Lower lobe of right lung (tissue), 2 donors: ENCODE data around the gene LRRC15. TPM values are rescaled to one million over a fixed set of nuclear protein-coding genes. Genes with fewer than 3 reads are reported as not detected.

ENCODE experiments used
- ATAC-seq, 2 donors: fragments of 200-7000 bp; cut with Tn5 transposase; one replicate each; pipeline ENCODE4 v1.9.1; 2020 to 2022; ENCODE audit warnings: mild to moderate bottlenecking in 2 of 2, moderate library complexity in 2 of 2
- DNase-seq: peaks from one replicate; pipeline ENCODE4 v3.0.0-alpha.2; 2020
- H3K27ac ChIP-seq: fragments of 200-600 bp; one replicate; pipeline ENCODE4 v1.8.0; 2022
- H3K27me3 ChIP-seq: fragments of 200-600 bp; one replicate; pipeline ENCODE4 v1.8.0; 2022; ENCODE audit warnings: low read depth
- H3K36me3 ChIP-seq: fragments of 200-600 bp; one replicate; pipeline ENCODE4 v1.8.0; 2022; ENCODE audit warnings: mild to moderate bottlenecking
- H3K4me1 ChIP-seq: fragments of 200-600 bp; one replicate; pipeline ENCODE4 v1.8.0; 2022
- H3K4me3 ChIP-seq: fragments of 200-600 bp; one replicate; pipeline ENCODE4 v1.8.0; 2022; ENCODE audit warnings: mild to moderate bottlenecking
- H3K9me3 ChIP-seq: fragments of 200-600 bp; one replicate; pipeline ENCODE4 v1.8.0; 2022
- intact Hi-C: fragments of 100-400 bp; cut with DNase I; formaldehyde crosslinking; loops from one replicate; pipeline ENCODE4 v1.11.0; 2022
- total RNA-seq: library from RNA; stranded (reverse); fragmentation: NEBNext Ultra II Directional; extraction: Animal tissue kit (Norgen Biotek cat#: 25700); gene quantifications from one replicate; pipeline ENCODE4 v1.2.1, GENCODE V29; 2021
- TF ChIP-seq, protein P1 (sequence below): fragments of 200-600 bp; IDR thresholded peaks from one replicate; pipeline ENCODE4 v1.8.0; 2022; ENCODE audit warnings: antibody characterized with exemption, mild to moderate bottlenecking
- donor health status: DM: no; HTN: yes; CAD: no; lungs with severe emphysema.

Gene LRRC15
- total RNA-seq, 1 donor from 2014 or later, result 0.24 TPM

DNA sequence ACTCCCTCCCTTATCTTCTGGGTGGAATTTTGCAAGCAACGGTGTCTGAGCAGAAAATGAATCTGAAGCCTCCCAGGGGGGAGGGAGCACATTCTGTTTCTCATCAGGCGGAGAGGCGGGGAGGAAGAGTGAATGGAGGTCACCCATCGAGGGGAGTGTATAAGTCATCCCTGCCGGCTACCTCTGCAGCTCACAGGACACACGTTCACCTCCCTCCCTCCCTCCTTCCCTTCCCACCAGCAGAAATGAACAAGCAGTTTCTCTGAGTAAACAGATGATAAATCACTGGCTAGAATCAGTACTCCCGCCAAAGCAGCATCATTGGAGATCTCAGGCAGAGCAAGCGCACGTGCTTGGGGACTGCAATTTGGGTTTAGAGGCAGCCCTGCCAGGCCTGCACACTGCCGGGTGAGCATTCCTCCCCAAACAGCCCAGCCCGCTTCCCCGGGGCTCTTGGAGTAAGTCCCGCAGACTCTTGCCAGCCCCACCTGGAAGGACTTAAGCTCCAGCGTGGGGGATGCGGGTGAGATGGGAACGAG lies 56.7 kb downstream of the LRRC15 start:
- no peak for DNase-seq
- no peaks in the 10 kb centered on the region for H3K9me3 ChIP-seq
- TF ChIP-seq, protein P1, sequence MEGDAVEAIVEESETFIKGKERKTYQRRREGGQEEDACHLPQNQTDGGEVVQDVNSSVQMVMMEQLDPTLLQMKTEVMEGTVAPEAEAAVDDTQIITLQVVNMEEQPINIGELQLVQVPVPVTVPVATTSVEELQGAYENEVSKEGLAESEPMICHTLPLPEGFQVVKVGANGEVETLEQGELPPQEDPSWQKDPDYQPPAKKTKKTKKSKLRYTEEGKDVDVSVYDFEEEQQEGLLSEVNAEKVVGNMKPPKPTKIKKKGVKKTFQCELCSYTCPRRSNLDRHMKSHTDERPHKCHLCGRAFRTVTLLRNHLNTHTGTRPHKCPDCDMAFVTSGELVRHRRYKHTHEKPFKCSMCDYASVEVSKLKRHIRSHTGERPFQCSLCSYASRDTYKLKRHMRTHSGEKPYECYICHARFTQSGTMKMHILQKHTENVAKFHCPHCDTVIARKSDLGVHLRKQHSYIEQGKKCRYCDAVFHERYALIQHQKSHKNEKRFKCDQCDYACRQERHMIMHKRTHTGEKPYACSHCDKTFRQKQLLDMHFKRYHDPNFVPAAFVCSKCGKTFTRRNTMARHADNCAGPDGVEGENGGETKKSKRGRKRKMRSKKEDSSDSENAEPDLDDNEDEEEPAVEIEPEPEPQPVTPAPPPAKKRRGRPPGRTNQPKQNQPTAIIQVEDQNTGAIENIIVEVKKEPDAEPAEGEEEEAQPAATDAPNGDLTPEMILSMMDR, result no peak
- H3K27ac ChIP-seq, result no peak overlapping the region
- no peak overlapping the region for H3K4me3 ChIP-seq
- H3K36me3 ChIP-seq, result no peaks in the 10 kb centered on the region
- H3K4me1 ChIP-seq, result peaks cover 33% of the 10 kb centered on the region
- intact Hi-C loops, result loop anchor here (10.0 kb wide), 1 partner anchor 168 kb away; no protein-coding TSS in a partner anchor
- H3K27me3 ChIP-seq, result peaks cover 6% of the 10 kb centered on the region
- no peak for ATAC-seq

DNA sequence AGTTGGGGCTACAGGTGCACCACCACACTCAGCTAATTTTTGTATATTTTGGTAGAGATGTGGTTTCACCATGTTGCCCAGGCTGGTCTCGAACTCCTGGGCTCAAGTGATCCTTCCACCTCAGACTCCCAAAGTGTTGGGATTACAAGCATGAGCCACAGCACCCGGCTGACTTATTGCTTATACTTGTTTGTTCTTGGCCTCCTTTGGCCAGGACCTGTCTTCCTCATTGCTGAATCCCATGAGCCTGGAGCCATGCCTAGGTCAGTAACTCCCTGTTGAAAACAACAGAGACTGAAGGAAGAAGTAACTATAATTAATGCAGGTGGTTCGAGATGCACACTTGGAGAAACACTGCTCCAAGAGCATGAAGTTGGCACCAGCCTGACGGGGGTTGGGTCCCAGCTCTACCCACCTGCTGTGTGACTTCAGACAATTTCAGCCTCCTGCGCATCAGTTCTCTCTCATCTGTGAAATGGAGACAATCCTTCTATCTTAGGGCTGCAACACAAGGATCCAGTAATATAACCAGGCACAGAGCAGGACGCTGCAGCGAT lies 57.3 kb downstream of the LRRC15 start:
- no peaks in the 10 kb centered on the region for H3K9me3 ChIP-seq
- DNase-seq, result no peak
- H3K27ac ChIP-seq, result no peak overlapping the region
- TF ChIP-seq, protein P1, result no peak
- peaks cover 5% of the 10 kb centered on the region for H3K27me3 ChIP-seq
- H3K4me3 ChIP-seq, result no peak overlapping the region
- intact Hi-C loops, result loop anchor here (10.0 kb wide), 1 partner anchor 167 kb away; no protein-coding TSS in a partner anchor
- no peak for ATAC-seq
- no peaks in the 10 kb centered on the region for H3K36me3 ChIP-seq
- peaks cover 35% of the 10 kb centered on the region for H3K4me1 ChIP-seq

DNA sequence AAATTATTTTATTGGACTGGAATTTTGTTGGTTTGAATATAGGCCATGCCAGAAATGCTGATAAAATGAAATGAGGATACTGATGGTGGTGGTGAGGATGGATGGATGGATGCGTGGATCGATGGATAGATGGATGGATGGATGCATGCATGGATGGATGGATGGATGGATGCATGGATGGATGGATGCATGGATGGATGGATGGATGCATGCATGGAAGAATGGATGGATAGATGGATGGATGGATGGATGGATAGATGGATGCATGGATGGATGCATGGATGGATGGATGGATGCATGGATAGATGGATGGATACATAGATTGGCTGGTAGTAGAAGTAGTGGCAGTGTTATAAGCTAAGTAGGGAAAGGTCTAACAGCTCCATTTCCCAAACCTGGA lies 58.5 kb downstream of the LRRC15 start:
- Histone ChIP-seq H3K4me3 (no peak overlapping the region), H3K4me1 (peaks cover 46% of the 10 kb centered on the region), H3K27me3 (no peaks in the 10 kb centered on the region), H3K27ac (no peak overlapping the region), H3K36me3 (no peaks in the 10 kb centered on the region), H3K9me3 (no peaks in the 10 kb centered on the region)
- ATAC-seq (no peak), DNase-seq (no peak)
- TF ChIP-seq, protein P1, result no peak
- intact Hi-C loops, result loop anchor here (10.0 kb wide), 1 partner anchor 166 kb away; no protein-coding TSS in a partner anchor

DNA sequence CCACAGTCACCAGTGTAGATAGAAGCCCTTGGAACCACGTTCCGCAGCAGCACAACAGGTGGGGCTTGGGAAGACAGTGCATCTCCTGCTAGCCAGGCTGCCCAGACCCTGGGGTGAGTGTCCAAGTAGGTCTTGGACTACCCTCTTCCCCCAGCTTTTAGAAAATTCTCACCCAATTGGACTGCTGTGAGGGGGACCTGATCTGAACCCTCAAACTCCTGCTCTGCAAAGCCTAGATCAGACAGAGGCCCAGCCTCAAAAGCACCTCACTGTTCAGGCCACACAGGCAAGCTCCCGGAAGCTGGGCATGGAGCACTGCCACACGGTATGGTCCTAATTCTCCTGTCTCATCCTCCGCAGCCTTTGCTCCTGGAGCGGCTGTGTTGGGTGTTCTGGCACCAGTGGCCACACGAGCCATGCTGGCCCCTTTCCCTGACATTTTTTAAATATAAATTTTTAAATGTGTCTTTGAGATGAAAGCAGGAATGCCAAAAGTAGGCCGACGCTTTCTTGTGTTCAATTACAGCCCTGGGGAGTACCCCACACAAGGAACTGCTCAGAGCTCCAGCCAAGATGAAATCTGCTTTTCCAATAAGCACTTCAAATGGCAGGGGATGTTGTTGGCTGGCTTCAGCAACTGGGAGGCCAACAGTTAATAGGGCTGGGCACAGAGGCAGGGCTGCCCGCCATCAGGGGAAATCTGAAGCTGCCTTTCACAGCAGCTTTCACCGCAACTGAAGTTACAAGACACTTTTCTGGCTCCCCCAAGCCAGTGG lies 59.3 kb downstream of the LRRC15 start:
- ATAC-seq (no peak), DNase-seq (no peak)
- Histone ChIP-seq H3K36me3 (no peaks in the 10 kb centered on the region), H3K9me3 (no peaks in the 10 kb centered on the region), H3K4me1 (peaks cover 40% of the 10 kb centered on the region), H3K27ac (no peak overlapping the region), H3K4me3 (no peak overlapping the region), H3K27me3 (no peaks in the 10 kb centered on the region)
- TF ChIP-seq, protein P1, result no peak
- intact Hi-C loops, result loop anchor here (10.0 kb wide), 1 partner anchor 165 kb away; no protein-coding TSS in a partner anchor

DNA sequence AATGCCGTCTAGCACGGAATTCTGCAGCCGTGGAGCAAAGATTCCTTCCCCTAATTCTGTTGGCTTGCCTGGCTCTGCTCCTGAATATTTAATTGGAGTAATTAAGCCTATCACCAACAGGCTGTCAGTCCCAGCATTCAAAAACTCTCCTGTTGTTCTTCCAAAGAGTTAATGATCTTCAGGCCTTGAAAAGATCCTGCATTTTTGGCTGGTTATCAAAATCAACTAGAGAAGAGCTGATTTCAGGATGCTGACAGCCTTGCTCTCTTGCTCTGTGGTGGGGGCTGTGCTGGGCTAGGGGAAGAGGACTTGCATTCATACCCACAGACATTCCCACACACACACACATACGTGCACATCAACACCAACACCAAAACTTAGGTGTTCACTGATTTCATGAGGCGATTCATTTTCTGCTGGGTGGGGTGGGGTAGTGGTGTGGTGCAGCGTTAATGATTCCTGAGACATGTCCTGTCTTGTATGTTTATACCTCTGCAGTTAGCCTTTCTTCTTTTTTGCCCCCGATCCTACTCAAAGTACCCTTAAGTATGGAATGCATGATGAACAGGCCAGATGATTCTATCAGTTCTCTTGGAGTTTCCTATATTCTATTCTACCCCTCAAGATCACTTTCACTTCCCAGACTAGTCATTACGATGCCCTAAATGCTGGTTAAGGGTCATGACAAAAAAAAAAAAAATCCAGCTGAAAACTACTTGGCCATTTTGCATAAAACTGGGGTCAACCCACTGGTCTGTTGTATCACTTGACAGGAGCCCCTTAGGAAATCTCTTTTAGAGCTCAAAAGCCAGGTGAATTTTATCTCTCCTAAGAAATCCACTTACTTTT lies 60.7 kb downstream of the LRRC15 start:
- no peak overlapping the region for H3K4me3 ChIP-seq
- TF ChIP-seq, protein P1, result no peak
- DNase-seq (no peak), ATAC-seq (no peak)
- H3K27me3 ChIP-seq, result no peaks in the 10 kb centered on the region
- peaks cover 28% of the 10 kb centered on the region for H3K4me1 ChIP-seq
- no peaks in the 10 kb centered on the region for H3K9me3 ChIP-seq
- no peaks in the 10 kb centered on the region for H3K36me3 ChIP-seq
- intact Hi-C loops, result no loop called here
- H3K27ac ChIP-seq, result no peak overlapping the region
